A549 (cell line): Measurements from ENCODE around the gene INTS7. TPM values are rescaled to one million over a fixed set of nuclear protein-coding genes. Genes with fewer than 3 reads are reported as not detected.

Experiments
- ATAC-seq, 2 experiments: fragments of 200-7000 bp in 1 of 2; fragments of >200 bp in 1 of 2; cut with Nextera tagmentation in 1 of 2; cut with Tn5 transposase in 1 of 2; 3 replicates each; pipeline versions ENCODE4 v1.8.0 to v1.9.1; 2018 to 2020; ENCODE audit warnings: mild to moderate bottlenecking in 1 of 2, moderate library complexity in 1 of 2
- CTCF ChIA-PET: fragments of 300-600 bp; sonication (Branson Sonifier 250); formaldehyde crosslinking; extraction: SDS; loops from one replicate; lab custom pipeline; 2021; ENCODE audit warnings: antibody characterized with exemption, inconsistent platforms; lab: Yijun Ruan, JAX
- POLR2A ChIA-PET: fragments of 350-600 bp; formaldehyde crosslinking; extraction: SDS; loops from one replicate; lab custom pipeline; 2021; ENCODE audit warnings: antibody characterized with exemption, inconsistent platforms; lab: Yijun Ruan, JAX
- DNase-seq, 2 experiments: peaks; one replicate each; pipeline versions ENCODE4 v3.0.0 to v3.0.0-alpha.2; 2011 to 2016; ENCODE audit warnings: low read depth in 1 of 2, low spot score in 1 of 2
- FAIRE-seq: peaks from 2 replicates; lab custom pipeline; 2011; peaks lifted over from hg19 to GRCh38; lab: Jason Lieb, UNC
- H3K27ac ChIP-seq, 2 experiments: fragments of >200 bp; sonication (Bioruptor Twin); formaldehyde crosslinking; 3 replicates each; pipeline ENCODE4 v1.5.1; 2016 to 2017
- H3K4me1 ChIP-seq: fragments of >200 bp; sonication (Bioruptor Twin); formaldehyde crosslinking; 3 replicates; pipeline ENCODE4 v1.6.1; 2016
- H3K4me2 ChIP-seq: fragments of >200 bp; sonication (Bioruptor Twin); formaldehyde crosslinking; 3 replicates; pipeline ENCODE4 v1.6.1; 2016
- H3K4me3 ChIP-seq: fragments of >200 bp; sonication (Bioruptor Twin); formaldehyde crosslinking; 3 replicates; pipeline ENCODE4 v1.5.1; 2016
- H3K9me3 ChIP-seq: fragments of >200 bp; sonication (Bioruptor Twin); formaldehyde crosslinking; 3 replicates; pipeline ENCODE4 v1.6.1; 2016
- ATOH8 ChIP-seq: fragments of 250-450 bp; sonication (Bioruptor Pico); IDR thresholded peaks from 2 replicates; pipeline ENCODE4 v1.5.0; 2020; ENCODE audit warnings: low read depth, mild to moderate bottlenecking, moderate library complexity
- BCL3 ChIP-seq: fragments of >200 bp; sonication (Bioruptor Twin); formaldehyde crosslinking; IDR thresholded peaks from 3 replicates; pipeline ENCODE4 v1.6.1; 2016
- EP300 ChIP-seq, 2 experiments: fragments of >200 bp; sonication (Bioruptor Twin); formaldehyde crosslinking; IDR thresholded peaks; 2 replicates in 1 of 2; 3 replicates in 1 of 2; pipeline ENCODE4 v1.6.1; 2016 to 2017
- ESRRA ChIP-seq: fragments of 150-350 bp; IDR thresholded peaks from 2 replicates; pipeline ENCODE4 v1.6.1; 2014; ENCODE audit warnings: mild to moderate bottlenecking, low read length, borderline replicate concordance
- FOXS1 ChIP-seq: fragments of 250-450 bp; sonication (Bioruptor Pico); IDR thresholded peaks from 2 replicates; pipeline ENCODE4 v1.5.0; 2020; ENCODE audit warnings: mild to moderate bottlenecking, moderate library complexity
- HDAC2 ChIP-seq: fragments of 200-600 bp; sonication (generic); IDR thresholded peaks from 2 replicates; pipeline ENCODE4 v1.6.1; 2016
- HES2 ChIP-seq: fragments of >200 bp; sonication (Bioruptor Twin); formaldehyde crosslinking; IDR thresholded peaks from 2 replicates; pipeline ENCODE4 v1.6.1; 2016
- HEYL ChIP-seq: fragments of 250-450 bp; sonication (Bioruptor Pico); IDR thresholded peaks from 2 replicates; pipeline ENCODE4 v1.8.0; 2021; ENCODE audit warnings: mild to moderate bottlenecking, moderate library complexity
- HOXB13 ChIP-seq: fragments of 250-450 bp; sonication (Bioruptor Pico); IDR thresholded peaks from 2 replicates; pipeline ENCODE4 v1.5.0; 2020; ENCODE audit warnings: low read depth, mild to moderate bottlenecking, moderate library complexity
- JUNB ChIP-seq: fragments of >200 bp; sonication (Bioruptor Twin); formaldehyde crosslinking; IDR thresholded peaks from 2 replicates; pipeline ENCODE4 v1.6.1; 2016
- MAX ChIP-seq: IDR thresholded peaks from 2 replicates; pipeline ENCODE4 v1.6.1; 2012
- MAZ ChIP-seq: fragments of 150-350 bp; IDR thresholded peaks from 2 replicates; pipeline ENCODE4 v1.6.1; 2014; ENCODE audit warnings: antibody characterized with exemption, low read depth, low read length, borderline replicate concordance
- NR3C1 ChIP-seq: fragments of >200 bp; sonication (Bioruptor Twin); formaldehyde crosslinking; IDR thresholded peaks from 3 replicates; pipeline ENCODE4 v1.6.1; 2017
- PHF8 ChIP-seq: fragments of 200-600 bp; sonication (generic); IDR thresholded peaks from 2 replicates; pipeline ENCODE4 v1.6.1; 2016; ENCODE audit warnings: low read depth, mild to moderate bottlenecking, antibody characterized with exemption, moderate library complexity, borderline replicate concordance
- POLR2AphosphoS2 ChIP-seq: conservative IDR thresholded peaks from 2 replicates; pipeline ENCODE4 v1.6.1; 2012; ENCODE audit warnings: low read length, improper control_type of control experiment, inconsistent platforms
- RCOR1 ChIP-seq: fragments of 150-350 bp; IDR thresholded peaks from 2 replicates; pipeline ENCODE4 v1.6.1; 2014; ENCODE audit warnings: antibody characterized with exemption, low read length, low read depth
- TP53 ChIP-seq: fragments of 250-450 bp; sonication (Bioruptor Pico); IDR thresholded peaks from 2 replicates; pipeline ENCODE4 v1.5.0; 2021; ENCODE audit warnings: mild to moderate bottlenecking, moderate library complexity
- ZFP36 ChIP-seq: fragments of 450-650 bp; IDR thresholded peaks from 2 replicates; pipeline ENCODE4 v1.6.1; 2014; ENCODE audit warnings: borderline replicate concordance; ENCODE audit not compliant: partially characterized antibody
- WGBS: methylation state at CpG from one replicate; pipeline ENCODE4 v1.1.6; 2017; ENCODE audit errors: missing lambda C conversion rate; 5-methylcytosine and 5-hydroxymethylcytosine counted together
- polyA plus RNA-seq, 4 experiments: library from polyadenylated mRNA; depleted of rRNA in 3 of 4; stranded (reverse); fragments of >200 nt; fragmentation: RNase III in 1 of 4; extraction: RNeasy Plus Mini Kit Qiagen cat#74134 plus additional on column Dnase treatment in 1 of 4; gene quantifications; 2 replicates in 3 of 4; 3 replicates in 1 of 4; pipeline ENCODE4 v1.2.3, GENCODE V29; 2011 to 2017
- TF ChIP-seq, protein P1 (sequence below): fragments of >200 bp; sonication (Bioruptor Twin); formaldehyde crosslinking; IDR thresholded peaks from 3 replicates; pipeline ENCODE4 v1.5.1; 2016
- TF ChIP-seq, protein P2 (sequence below): fragments of 200-600 bp; sonication (generic); IDR thresholded peaks from 2 replicates; pipeline ENCODE4 v1.6.1; 2016; ENCODE audit warnings: antibody characterized with exemption, mild to moderate bottlenecking, moderate library complexity
- TF ChIP-seq, protein P3 (sequence below): IDR thresholded peaks from 2 replicates; pipeline ENCODE4 v1.6.1; 2012

INTS7 gene
- polyA plus RNA-seq, 2 of the 4 experiments (the other 2 are of a cell fraction): 21.5 to 47.2 TPM

DNA sequence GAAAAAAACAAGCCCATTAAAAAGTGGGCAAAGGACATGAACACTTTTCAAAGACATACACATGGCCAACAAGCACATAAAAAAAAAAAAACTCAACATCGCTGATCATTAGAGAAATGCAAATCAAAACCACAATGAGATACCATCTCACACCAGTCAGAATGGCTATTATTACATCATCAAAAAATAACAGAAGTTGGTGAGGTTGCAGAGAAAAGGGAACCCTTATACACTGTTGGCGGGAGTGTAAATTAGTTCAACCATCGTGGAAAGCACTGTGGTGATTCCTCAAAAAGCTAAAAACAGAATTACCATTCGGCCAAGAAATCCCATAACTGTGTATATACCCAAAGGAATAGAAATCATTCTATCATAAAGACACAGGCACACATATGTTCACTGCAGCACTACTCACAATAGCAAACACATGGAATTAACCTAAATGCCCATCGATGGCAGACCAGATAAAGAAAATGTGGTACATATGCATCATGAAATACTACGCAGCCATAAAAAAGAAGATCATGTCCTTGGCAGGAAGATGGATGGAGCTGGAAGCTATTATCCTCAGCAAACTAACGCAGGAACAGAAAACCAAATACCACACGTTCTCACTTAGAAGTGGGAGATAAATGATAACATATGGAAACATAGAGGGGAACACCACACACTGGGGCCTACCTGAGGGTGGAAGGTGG is 70.1 kb downstream of the INTS7 start (continued):
- TF ChIP-seq ATOH8 (CRISPR knock-in tag) (no peak), RCOR1 (no peak), HES2 (no peak), ESRRA (no peak), HEYL (CRISPR knock-in tag) (no peak), PHF8 (no peak), MAZ (no peak)
- TF ChIP-seq, protein P1, sequence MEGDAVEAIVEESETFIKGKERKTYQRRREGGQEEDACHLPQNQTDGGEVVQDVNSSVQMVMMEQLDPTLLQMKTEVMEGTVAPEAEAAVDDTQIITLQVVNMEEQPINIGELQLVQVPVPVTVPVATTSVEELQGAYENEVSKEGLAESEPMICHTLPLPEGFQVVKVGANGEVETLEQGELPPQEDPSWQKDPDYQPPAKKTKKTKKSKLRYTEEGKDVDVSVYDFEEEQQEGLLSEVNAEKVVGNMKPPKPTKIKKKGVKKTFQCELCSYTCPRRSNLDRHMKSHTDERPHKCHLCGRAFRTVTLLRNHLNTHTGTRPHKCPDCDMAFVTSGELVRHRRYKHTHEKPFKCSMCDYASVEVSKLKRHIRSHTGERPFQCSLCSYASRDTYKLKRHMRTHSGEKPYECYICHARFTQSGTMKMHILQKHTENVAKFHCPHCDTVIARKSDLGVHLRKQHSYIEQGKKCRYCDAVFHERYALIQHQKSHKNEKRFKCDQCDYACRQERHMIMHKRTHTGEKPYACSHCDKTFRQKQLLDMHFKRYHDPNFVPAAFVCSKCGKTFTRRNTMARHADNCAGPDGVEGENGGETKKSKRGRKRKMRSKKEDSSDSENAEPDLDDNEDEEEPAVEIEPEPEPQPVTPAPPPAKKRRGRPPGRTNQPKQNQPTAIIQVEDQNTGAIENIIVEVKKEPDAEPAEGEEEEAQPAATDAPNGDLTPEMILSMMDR: no peak

- FAIRE-seq (no peak), DNase-seq (no peak), ATAC-seq (no peak; a peak in 1 of 6 replicates)
- ChIA-PET POLR2A (no interaction called here), CTCF (no interaction called here)
- TF ChIP-seq HOXB13 (no peak), RCOR1 (no peak), NR3C1 (no peak), FOXS1 (CRISPR knock-in tag) (no peak), MAZ (no peak), JUNB (no peak), BCL3 (no peak), HDAC2 (no peak), POLR2AphosphoS2 (no peak), ESRRA (no peak), MAX (no peak), TP53 (no peak), EP300 (IDR thresholded peaks at IDR 0.05) (no peak), ZFP36 (no peak)
- TF ChIP-seq, protein P2, sequence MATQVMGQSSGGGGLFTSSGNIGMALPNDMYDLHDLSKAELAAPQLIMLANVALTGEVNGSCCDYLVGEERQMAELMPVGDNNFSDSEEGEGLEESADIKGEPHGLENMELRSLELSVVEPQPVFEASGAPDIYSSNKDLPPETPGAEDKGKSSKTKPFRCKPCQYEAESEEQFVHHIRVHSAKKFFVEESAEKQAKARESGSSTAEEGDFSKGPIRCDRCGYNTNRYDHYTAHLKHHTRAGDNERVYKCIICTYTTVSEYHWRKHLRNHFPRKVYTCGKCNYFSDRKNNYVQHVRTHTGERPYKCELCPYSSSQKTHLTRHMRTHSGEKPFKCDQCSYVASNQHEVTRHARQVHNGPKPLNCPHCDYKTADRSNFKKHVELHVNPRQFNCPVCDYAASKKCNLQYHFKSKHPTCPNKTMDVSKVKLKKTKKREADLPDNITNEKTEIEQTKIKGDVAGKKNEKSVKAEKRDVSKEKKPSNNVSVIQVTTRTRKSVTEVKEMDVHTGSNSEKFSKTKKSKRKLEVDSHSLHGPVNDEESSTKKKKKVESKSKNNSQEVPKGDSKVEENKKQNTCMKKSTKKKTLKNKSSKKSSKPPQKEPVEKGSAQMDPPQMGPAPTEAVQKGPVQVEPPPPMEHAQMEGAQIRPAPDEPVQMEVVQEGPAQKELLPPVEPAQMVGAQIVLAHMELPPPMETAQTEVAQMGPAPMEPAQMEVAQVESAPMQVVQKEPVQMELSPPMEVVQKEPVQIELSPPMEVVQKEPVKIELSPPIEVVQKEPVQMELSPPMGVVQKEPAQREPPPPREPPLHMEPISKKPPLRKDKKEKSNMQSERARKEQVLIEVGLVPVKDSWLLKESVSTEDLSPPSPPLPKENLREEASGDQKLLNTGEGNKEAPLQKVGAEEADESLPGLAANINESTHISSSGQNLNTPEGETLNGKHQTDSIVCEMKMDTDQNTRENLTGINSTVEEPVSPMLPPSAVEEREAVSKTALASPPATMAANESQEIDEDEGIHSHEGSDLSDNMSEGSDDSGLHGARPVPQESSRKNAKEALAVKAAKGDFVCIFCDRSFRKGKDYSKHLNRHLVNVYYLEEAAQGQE: no peak
- TF ChIP-seq, protein P3, sequence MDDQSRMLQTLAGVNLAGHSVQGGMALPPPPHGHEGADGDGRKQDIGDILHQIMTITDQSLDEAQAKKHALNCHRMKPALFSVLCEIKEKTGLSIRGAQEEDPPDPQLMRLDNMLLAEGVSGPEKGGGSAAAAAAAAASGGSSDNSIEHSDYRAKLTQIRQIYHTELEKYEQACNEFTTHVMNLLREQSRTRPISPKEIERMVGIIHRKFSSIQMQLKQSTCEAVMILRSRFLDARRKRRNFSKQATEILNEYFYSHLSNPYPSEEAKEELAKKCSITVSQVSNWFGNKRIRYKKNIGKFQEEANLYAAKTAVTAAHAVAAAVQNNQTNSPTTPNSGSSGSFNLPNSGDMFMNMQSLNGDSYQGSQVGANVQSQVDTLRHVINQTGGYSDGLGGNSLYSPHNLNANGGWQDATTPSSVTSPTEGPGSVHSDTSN: no peak
- 98% methylated on average over 10 of the region's 11 CpGs for WGBS
- Histone ChIP-seq H3K9me3 (no peaks in the 10 kb centered on the region), H3K4me1 (no peaks in the 10 kb centered on the region), H3K27ac (no peak overlapping the region), H3K4me3 (no peak overlapping the region), H3K4me2 (no peak overlapping the region)
Measured at GRCh38 chr1:211959680-211960079, 75.7 kb downstream of the INTS7 start.
